Anterior cingulate cortex (tissue), 58 donors: ENCODE results near the gene EML3.
A peak's percentile ranks its signal among the peaks of the same experiment; 100 is the strongest.
"Not testable (repeated sequence)": the region's sequence is repeated elsewhere in the genome, so short reads cannot be mapped to it uniquely, and the experiment has no call there.

Experiments
- DNase-seq, 58 donors: peaks; one replicate each; lab custom pipeline; 2025; lab: John Stamatoyannopoulos, UW

The EML3 gene

DNA sequence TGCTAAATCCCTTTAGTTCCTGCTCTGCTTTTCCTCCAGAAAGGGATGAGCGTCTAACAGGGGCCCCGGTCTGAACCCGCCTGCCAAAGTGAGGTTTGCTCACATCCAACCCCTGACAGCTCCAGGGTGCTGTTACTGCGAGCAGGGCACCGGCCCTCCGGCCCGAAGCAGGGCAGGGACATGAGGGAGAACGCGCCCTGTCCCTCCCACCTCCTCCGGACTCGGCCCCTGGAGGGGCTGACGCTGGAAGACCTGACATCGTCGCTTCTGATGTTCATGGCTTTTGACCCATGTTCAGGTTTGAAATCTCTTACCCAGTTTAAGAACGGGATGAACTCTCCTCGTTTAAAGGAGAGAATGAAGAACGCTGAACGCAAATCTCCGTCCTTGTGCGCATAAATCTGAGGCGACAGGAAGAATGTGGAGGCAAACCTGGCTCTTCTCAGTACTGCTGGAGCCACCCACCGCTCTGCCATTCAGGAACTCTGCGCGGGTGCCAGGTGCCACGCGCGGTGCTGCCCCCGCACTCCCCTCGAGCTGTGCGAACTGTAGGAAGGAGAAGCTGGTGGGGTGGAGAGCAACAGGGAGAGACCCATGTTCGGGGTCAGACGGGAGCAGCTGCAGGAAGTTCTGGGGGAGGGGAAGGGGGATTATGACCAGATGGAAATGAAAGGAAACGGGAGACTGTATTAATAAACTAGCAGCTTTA, 38.1 kb downstream of the EML3 start:
- DNase-seq: peak in 18 of 58 donors; percentile 16 to 63 (median 42)

DNA sequence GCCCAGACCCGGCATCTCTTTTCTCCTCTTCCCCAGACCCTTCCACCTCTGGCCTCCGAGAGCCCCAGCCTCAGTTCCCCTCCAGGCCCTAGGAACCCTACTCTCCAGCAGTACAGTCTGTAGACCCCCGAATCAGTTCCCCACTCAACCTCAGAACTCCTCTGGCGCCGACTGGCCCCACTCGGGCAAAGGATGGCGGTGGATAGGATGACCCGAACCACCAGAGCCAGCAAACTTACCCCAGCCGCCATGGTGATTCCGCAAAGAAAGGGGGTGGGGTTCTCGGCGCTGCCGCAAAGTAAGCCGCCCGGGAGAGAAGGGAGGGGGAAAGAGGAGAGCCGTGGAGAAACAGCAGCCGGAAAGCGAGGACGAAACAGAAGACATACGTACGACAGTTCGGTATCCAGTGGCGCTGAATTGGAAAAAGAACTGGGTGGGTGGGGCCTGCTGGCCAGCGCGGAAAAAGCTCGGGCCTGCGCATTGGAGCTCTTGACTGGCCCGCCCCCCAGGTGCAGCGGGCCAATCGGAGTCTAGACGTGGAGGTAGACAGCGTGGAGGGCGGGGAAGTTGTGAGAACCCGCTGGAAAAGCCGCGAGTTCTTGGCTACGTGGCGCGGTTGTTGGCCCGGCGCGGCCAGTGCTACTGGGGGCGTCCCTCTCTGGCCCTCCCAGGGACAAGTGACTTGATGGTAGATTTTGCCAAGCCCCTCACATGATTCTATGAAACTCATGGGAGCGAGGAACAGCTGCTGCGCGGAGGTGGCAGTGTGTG, 38.8 kb downstream of the EML3 start, which contains the start of gene EEF1G:
EEF1G (minus strand) TSS at position 300 of the 771 bp plus-strand sequence; CDS start at position 251, 49 bp downstream.
- peak; percentile 89 to 99 (median 98) for DNase-seq

DNA sequence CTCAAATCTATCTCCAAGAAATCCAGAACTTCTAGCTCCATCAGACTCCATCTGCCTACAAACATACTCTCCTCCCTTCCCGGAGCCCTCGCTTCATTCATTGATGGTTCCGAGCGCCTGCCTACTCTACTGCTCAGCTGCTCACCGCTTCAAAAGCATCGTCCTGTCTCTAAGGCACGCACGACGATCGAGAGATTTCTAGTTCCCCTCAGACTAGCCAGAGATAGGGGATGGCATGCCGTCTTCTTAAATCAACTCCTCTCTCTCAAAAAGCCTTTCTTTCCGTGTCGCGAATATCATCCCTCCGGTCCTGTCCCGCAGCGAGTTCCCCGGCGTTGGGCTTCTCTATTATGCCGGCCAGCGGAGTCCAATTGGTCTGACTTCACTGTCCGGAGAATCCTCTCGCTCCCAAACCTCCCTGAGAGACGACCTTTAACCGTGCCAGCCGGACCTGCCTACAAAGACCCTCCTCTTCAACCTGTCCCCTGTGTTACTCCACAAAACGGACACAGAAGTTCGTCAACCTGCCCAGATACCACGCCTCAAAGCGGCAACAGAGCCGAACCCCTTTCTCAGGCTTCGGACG, 39.5 kb downstream of the EML3 start:
- DNase-seq: peak in 5 of 58 donors; percentile 27 to 66 (median 48)

DNA sequence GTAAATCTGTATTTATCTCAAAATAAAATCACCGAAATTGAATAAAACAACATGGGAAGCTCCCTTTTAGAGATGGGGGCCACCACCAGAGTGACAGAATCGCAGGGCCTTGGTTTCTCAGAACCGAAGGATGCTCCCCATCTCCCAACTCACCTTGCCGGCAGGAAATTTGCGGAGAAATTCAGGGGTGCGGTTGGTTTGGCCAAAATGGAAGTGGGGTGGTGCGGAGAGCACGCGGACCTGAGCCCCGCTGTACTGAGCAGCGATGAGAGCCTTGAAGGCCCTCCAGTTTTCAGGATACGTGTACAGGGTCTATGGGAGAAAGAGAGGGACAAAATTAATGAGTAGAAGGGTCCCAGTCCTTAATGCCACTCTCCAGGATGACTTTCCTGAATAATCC, 40.1 kb downstream of the EML3 start:
- no peak for DNase-seq

DNA sequence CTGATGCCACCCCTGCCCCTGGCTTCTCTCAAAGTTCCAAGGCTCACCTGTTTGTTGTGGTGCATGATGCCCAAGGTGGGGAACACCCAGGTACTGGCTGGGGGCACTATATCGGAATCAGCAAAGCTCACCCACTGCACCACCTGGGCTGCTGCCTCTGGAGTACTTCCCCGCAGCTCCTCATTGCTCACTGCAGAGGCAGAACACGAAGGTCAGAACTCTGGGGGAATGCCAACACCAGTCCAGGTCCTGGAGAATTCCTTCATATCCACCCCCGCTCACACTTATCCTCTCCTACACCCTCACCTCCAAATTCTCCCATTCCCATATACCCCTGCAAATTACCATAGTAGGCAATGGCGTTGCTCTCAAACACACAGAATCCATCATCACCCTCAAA, 41.1 kb downstream of the EML3 start:
- not testable (repeated sequence) for DNase-seq

DNA sequence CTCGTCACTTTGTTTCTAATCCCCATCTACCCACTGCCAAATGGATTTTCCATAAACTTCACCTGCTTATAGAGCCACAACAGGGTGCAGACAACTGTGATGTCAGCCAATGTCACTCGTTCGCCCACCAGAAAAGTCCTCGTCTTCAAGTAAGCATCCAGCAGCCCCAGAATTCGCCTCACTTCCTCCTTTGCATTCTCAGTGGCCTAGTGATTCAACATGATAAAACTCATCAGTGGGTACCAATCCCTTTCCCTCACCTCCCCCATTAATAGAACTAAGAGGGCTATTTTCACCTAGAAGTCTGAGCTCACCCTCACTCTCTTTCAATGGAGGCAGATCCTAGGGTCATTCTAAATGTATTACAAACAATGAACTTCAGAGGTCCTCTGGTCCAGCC, 41.7 kb downstream of the EML3 start:
- not testable (repeated sequence) for DNase-seq

DNA sequence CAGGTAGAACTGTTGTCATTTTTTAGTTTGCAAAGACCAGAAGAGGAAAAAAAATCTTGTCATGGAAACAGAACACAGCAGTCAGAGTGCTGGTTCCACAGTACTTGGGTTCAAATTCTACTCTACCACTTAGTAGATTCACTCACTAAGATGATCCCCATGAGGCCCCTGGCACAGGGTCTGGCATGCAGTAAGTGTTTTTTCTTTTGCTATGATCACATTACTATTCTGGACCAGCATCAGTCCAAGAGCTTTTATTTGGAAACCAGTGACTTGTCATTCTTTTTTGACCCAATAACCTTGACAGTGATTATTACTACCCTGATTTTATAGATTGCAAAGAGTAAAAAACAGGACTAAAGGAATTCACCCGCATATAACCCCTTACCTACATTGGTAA, 43.0 kb downstream of the EML3 start:
- DNase-seq: no peak

DNA sequence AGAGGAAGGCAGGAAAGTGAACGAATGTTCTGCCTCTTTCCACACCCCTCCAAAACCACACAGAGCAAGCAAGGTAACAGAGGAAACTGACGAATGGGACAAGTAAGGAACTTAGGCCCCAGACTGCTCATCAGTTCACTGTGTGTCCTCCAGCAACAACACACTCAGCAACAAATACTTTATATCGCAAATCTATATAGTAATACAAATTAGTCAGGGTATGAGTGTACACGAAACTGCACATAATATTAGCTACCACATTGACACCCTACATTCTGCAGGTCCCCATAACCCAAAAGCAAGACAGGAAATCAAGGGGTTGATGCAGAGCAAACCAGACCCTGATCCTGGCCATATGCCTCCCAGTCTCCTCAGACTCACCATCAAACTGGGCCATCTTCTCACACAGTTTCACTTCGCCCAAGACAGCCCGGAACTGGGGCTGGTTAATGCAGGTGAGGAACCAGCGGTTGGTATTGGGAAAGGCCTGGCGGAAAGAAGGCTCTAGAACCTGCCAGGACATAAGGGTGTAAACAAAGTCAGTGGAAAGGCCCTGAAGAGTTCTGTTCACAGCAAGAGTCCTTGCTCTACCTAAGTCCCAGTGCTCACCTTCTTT, 45.4 kb downstream of the EML3 start:
- no peak for DNase-seq

DNA sequence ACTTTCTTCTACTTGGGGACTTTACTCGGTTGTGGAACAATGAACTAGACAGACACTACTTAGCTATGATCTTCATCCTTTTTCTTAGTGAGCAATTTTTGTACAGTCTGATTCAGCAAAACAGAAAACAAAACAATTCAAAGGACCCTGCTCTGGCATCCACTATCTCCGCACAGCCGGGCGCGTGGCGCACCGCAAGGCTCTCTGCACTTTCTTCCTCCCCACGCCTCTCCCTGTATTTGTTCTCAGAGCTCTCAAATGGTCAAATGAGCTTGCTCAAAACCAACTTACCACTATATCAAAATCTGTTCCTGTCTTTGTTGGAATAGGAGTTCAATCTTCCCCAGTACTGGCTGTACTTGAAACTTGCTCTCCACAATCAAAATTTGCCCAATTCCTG, 46.3 kb downstream of the EML3 start:
- no peak for DNase-seq

DNA sequence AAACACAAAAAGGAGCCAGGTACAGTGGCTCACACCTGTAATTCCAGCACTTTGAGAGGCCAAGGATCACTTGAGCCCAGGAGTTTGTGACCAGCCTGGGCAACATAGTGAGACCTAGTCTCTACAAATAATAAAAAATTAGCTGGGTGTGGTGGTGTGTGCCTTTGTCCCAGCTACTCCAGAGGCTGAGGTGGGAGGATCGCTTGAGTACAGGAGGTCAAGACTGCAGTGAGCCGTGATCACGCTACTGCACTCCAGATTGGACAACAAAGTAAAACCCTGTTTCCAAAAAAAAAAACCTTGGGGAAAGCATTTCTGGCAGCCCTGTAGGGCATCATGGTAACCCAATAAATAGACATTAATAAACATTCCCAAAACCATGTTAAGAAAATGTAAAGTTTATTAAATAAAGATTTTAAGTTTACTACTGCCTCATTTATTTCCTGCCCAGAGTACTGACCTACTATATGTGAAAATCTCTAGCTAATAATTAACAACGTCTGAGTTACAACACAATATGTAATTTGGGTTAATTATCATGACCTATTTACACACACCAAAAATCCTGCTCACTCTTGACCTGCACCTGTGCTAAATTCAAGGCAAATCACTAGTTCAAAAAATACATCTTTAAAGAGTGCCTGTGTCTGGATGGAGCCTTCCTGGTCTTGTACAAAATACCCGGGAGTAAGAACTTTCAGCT, 47.3 kb downstream of the EML3 start:
- DNase-seq: no peak

DNA sequence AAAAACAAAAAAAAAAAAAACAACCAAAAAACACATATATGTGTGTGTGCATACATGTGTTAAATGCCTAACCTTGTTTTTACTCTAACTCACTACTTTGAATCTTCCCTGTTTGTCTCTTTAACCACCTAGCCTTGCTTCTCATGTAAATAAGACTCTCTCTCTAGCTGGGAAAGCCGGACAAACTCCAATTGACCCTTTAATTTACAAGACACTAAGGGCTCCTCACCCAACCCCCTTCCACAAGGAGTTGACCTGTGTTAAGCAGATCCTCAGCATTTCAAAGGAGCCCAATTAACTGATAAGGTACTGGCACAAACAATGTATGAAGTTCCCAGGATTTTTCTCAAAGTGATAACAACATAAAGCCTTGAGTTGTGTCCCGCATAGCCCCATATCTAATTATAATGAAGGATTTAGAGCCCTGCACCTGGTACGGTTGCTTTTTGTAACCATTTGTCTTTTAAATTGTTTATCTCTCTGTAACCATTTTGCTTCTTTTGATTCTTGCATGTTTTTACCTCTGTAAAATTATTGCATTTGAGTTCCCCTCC, 50.8 kb downstream of the EML3 start:
- DNase-seq: not testable (repeated sequence)

DNA sequence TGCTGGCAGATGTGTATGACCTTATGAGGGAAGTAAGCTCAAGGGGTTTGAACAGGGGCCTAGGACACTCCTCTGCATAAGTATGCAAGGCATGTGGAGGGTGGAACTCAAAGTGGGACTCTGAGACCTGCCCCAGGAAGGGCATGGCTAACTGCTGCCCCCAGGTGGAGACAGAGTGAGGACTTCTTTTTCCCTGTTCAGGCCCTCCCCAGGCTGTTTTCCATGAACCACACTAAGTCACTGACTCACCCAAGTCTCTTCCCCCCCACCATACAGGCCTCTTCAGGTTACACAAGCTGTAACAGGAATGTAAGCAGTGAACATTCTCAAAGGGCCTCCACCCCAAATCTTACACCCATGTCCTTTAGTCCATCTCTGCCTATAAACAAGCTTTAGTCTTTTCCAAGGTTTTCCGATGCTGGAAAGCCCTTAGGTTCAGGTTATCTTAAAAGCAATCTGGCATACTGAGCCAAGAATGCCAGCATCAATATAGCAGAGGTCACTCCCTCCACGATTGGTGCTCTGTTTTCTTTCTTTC, 51.9 kb downstream of the EML3 start:
- DNase-seq: peak in 20 of 58 donors; percentile 10 to 69 (median 32)

DNA sequence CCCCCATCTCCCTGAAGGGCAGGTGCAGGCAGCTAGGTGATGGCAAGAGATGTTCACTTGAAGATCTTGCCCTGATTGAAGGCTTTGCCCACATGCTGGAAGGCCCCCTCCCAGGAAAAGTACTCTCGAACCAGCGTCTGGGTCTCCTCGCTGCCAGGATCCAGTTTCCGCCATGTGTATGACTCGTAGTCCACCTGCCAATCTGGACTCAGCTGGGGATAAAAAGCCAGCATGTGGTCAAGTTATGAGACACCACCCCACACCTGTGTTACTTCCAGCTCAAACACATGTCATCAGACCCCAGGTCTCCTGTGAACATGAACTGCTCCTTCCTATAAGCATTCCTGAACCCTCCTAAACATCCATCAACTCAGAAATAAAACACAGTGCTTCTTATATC, 52.9 kb downstream of the EML3 start:
- not testable (repeated sequence) for DNase-seq

DNA sequence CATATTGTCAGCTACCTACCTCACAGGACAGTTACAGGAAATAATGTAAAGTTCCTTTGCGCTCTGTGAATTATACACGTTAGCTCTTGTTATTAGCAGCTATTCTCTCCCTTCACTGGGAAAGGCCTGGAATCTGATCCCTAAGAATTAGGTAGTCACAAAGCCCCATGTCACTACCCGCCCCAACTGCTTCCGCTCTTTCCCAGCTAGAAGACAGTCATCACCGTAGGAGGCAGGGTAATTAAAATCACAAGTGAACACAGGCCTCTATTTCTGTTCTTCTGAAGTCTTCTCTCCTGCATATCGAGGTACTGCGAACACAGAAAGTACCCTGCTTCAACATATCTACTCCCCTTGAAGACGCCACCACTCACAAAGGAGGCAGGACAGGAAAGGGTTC, 53.4 kb downstream of the EML3 start:
- DNase-seq: no peak

DNA sequence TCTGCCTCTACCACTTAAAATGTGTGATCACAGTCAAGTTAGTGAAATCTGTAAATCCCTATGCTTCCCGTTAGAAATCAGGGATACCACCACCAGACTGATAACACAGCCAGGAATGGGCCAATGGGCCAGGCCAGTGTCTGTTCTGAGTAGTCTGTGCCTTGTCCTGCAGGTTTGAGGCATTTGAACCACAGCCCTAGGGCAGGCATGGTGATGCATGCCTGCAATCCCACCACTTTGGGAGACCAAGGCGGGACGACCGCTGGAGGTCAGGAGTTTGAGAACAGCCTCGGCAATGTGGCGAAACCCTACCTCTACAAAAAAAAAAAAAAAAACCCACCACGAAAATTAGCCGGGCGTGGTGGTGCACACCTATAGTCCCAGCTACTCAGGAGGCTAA, 53.9 kb downstream of the EML3 start:
- DNase-seq: no peak

DNA sequence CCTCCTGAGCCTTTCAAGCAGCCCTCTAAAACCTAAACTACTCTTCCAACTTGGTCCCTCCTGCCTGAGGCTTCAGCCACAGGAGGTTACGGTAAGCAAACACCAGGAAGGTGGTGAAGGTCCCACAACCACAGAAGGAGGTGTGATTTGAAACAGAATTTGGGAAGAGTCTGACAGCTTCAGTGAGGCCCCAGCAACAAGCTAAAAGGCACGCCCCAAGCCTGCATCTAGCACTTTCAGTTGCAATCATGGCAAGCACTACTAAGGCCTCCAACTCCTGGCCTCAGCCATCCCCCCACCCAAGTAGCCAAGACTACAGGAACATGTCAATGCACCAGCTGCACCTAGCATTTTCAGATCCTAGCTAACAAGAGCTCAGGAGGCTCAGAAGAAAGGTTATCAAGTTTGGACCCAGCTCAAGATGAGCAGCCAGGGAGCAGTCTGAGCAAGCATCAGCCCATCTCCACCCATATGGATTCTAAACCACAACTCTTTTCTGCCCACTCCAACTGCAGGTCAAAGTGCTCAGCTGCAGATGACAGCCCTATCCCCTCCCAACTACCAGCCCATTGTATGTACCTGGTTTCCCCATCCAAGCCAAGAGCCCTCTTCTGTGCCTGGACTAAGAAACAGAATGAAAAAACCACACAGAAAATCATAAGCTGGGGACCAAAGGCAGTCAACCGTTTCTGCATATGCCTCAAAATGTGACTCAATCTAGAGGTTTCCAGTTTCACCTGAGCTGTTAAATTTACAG, 55.5 kb downstream of the EML3 start:
- DNase-seq: no peak

DNA sequence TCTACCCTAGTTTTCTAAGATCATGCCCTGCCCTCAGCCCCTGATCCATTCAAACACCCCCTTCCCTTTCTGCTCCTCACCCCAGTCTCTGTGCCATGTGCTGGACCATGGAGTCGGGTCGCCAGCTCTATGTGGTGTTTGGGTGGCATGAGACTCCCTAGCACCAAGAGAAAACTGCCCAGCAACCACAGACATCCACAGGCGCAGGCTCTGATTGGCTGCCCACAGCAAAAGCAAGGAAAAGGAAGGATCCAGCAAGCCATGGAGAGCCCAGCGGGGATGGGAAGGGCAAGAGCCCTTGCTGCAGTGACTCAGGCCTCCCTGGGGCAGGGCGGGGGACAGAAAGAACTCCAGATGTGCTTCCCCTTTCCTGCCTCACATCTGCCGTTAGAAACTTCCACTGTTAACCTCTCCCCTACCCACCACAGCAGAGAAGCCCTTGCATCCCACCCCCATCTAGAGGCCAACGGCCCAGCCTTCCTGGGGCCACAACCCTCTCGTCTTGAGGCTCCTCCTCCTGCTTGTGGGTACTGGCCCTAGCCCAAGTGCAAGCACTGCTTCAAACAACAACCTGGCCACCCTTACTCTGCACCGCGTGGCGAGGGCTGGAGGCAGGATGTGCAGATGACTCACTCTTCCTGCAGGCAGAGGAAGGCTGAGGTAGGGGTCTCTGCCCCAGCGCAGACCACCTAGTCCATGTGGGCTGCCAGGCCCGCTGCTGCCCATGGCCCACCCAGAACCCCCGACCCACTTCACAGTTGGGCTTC, 56.3 kb downstream of the EML3 start:
- DNase-seq: peak in 51 of 58 donors; percentile 25 to 86 (median 58)

DNA sequence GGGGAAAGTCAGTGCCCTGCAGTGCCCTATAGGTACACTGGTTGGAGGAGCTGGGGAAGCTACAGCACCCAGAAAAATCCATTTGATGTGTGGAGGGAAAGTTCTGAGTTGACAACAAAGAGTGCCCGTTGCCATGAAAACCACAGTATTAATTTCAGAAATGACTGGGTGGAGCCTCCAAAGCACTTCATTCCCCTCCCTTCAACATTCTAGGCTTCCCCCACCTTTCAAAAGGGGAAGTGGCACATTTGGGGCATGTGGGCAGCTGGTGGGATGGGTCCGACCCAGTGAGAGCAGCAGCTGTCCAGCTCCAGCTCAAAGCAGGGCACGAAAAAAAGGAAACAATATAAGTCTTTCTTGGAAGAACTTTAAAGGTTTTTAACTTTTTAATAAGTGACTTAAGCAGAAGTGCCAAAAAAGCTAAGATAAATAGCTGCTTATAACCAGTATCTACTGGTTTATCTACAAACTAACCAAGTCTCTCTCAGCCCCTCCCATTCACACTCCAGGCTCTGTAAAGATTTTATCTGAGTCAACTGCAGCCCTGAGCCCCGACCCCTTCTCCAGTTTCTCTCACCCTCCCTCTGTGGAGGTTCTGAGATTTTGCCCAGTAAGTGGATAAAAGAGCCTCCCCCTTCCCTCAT, 57.0 kb downstream of the EML3 start:
- DNase-seq: peak in 1 of 58 donors; percentile 19
